Right lobe of liver (tissue), 6 donors: ENCODE measurements around the gene PHF3. TPM values are rescaled to one million over a fixed set of nuclear protein-coding genes. Genes with fewer than 3 reads are reported as not detected.

Experiments
- ATAC-seq, 4 donors: fragments of 200-7000 bp; cut with Tn5 transposase; one replicate each; pipeline ENCODE4 v1.9.1; 2020; ENCODE audit warnings: mild to moderate bottlenecking in 4 of 4, moderate library complexity in 4 of 4
- DNase-seq, 3 donors: peaks; one replicate each; pipeline ENCODE4 v3.0.0-alpha.2; 2020
- H3K27ac ChIP-seq, 3 donors: fragments of 200-600 bp; one replicate each; pipeline ENCODE4 v1.8.0; 2022
- H3K27me3 ChIP-seq, 2 donors: fragments of 200-600 bp; one replicate each; pipeline ENCODE4 v1.8.0; 2022
- H3K36me3 ChIP-seq, 4 donors: fragments of 200-600 bp; sonication (generic) in 1 of 4; one replicate each; pipeline versions ENCODE4 v1.5.1 to v1.8.0; 2017 to 2022; ENCODE audit warnings: control low read depth in 1 of 4
- H3K4me1 ChIP-seq, 4 donors: fragments of 200-600 bp; sonication (generic) in 1 of 4; one replicate each; pipeline versions ENCODE4 v1.5.1 to v1.8.0; 2017 to 2022; ENCODE audit warnings: control low read depth in 1 of 4
- H3K4me3 ChIP-seq, 3 donors: fragments of 200-600 bp; one replicate each; pipeline ENCODE4 v1.8.0; 2022
- H3K9me3 ChIP-seq, 4 donors: fragments of 200-600 bp; sonication (generic) in 1 of 4; one replicate each; pipeline versions ENCODE4 v1.5.1 to v1.8.0; 2017 to 2022; ENCODE audit warnings: control low read depth in 1 of 4
- POLR2A ChIP-seq: fragments of 450-650 bp; IDR thresholded peaks from one replicate; pipeline ENCODE4 v1.6.1; 2017; ENCODE audit warnings: antibody characterized with exemption, mild to moderate bottlenecking
- WGBS: methylation state at CpG from one replicate; pipeline ENCODE4 v1.1.6; 2018; ENCODE audit warnings: low coverage, low lambda C conversion rate; ENCODE audit not compliant: insufficient coverage; ENCODE audit errors: missing lambda C conversion rate; 5-methylcytosine and 5-hydroxymethylcytosine counted together
- intact Hi-C, 2 donors: fragments of 100-400 bp; cut with DNase I; formaldehyde crosslinking; loops; one replicate each; pipeline versions ENCODE4 v1.11.2 to v1.14.1; 2022
- total RNA-seq, 6 experiments: library from RNA; depleted of rRNA in 2 of 6; stranded (reverse); fragments of >200 nt in 2 of 6; fragmentation: NEBNext Ultra II Directional in 3 of 6; extraction: Animal tissue kit (Norgen Biotek cat#: 25700) in 3 of 6; gene quantifications; one replicate each; pipeline versions ENCODE4 v1.1.0 to v1.2.4, GENCODE V29; 2016 to 2023
- TF ChIP-seq, protein P1 (sequence below), 4 donors: fragments of 200-600 bp in 3 of 4; fragments of 450-650 bp in 1 of 4; IDR thresholded peaks; one replicate each; pipeline versions ENCODE4 v1.5.1 to v1.8.0; 2016 to 2022; ENCODE audit warnings: antibody characterized with exemption in 4 of 4, mild to moderate bottlenecking in 2 of 4
- donor health status: DM: no; HTN: yes; CAD: no.
- donor health status: DM: no; HTN: no; CAD: no.
- donor health status: DM: no; HTN: no; CAD: no.
- donor health status: DM: no; HTN: yes; CAD: no.
- donor health status: DM: no; HTN: yes; CAD: no.

Gene PHF3
- total RNA-seq, 6 experiments from 2014 or later = 22.1 to 35.2 (median 31.5) TPM

DNA sequence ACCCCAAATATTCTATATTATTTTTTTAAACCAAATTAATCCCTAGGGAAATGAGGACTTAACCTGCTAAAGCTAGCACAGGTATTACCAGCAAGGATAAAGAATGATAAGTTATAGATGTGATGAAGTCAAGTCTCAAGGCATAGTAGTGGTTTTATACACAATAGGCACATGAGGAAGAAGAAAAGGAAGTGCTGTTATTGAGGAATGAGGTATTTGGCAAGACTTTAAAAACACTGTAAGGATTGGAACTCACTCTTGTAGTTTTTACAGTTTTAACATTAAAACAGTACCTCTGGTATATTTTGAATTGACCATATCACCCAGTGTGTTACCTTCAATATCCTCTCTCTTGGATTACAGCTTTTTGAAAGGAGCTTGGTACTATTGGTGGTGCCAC, 54.6 kb downstream of the PHF3 start:
- ATAC-seq (no peak), DNase-seq (no peak)
- peaks cover 0 to 1% (median 0%) of the 10 kb centered on the region in 4 donors for H3K36me3 ChIP-seq
- H3K27me3 ChIP-seq = no peaks in the 10 kb centered on the region
- TF ChIP-seq, protein P1, sequence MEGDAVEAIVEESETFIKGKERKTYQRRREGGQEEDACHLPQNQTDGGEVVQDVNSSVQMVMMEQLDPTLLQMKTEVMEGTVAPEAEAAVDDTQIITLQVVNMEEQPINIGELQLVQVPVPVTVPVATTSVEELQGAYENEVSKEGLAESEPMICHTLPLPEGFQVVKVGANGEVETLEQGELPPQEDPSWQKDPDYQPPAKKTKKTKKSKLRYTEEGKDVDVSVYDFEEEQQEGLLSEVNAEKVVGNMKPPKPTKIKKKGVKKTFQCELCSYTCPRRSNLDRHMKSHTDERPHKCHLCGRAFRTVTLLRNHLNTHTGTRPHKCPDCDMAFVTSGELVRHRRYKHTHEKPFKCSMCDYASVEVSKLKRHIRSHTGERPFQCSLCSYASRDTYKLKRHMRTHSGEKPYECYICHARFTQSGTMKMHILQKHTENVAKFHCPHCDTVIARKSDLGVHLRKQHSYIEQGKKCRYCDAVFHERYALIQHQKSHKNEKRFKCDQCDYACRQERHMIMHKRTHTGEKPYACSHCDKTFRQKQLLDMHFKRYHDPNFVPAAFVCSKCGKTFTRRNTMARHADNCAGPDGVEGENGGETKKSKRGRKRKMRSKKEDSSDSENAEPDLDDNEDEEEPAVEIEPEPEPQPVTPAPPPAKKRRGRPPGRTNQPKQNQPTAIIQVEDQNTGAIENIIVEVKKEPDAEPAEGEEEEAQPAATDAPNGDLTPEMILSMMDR (IDR thresholded peaks at IDR 0.05) = no peak
- TF ChIP-seq POLR2A = no peak
- H3K9me3 ChIP-seq = no peaks in the 10 kb centered on the region
- intact Hi-C loops = no loop called here
- no peak overlapping the region for H3K4me3 ChIP-seq
- no peaks in the 10 kb centered on the region for H3K4me1 ChIP-seq
- H3K27ac ChIP-seq = no peak overlapping the region

DNA sequence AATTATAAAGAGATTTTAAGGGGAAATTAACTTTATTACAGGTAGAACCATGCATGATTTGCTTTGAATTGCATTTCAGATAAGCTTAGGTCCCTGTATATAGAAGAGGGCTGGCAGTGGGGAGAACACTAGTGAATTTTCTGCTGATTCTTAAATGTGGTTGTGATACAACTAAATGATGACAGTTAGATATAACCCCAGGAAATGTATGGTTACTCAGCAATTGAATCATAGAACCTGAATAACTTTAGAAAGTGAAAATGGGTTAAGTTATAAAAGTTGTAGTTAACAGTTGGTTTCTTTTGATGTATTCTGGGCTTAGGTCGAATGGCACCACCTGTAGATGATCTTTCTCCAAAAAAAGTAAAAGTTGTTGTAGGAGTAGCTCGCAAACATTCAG, 70.1 kb downstream of the PHF3 start:
- H3K4me1 ChIP-seq = peaks cover 0 to 37% (median 3%) of the 10 kb centered on the region in 4 donors
- H3K27me3 ChIP-seq = no peaks in the 10 kb centered on the region
- peaks cover 0 to 29% (median 5%) of the 10 kb centered on the region in 4 donors for H3K36me3 ChIP-seq
- TF ChIP-seq, protein P1 (IDR thresholded peaks at IDR 0.05) = no peak
- TF ChIP-seq POLR2A = no peak
- WGBS = 68% methylated on average over 2 of the region's 2 CpGs
- H3K9me3 ChIP-seq = no peaks in the 10 kb centered on the region
- H3K4me3 ChIP-seq = no peak overlapping the region
- intact Hi-C loops = no loop called here
- ATAC-seq = no peak
- no peak overlapping the region for H3K27ac ChIP-seq
- no peak for DNase-seq

DNA sequence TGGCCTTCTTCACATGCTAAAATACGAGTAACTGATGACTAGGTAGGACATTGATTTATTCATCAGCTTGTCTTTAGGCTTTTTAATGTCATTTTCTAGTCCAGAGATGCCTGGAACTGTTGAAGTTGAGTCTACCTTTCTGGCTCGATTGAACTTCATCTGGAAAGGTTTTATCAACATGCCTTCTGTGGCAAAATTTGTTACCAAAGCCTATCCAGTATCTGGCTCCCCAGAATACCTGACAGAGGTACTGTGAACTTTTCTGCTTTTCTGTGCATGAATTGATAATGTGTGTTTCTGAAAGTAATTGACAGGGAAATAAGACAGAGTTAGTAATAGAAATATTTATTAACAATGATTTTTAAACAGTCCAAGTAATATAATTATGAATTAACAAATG, 71.0 kb downstream of the PHF3 start:
- DNase-seq = no peak
- H3K4me1 ChIP-seq = peaks cover 0 to 37% (median 3%) of the 10 kb centered on the region in 4 donors
- H3K4me3 ChIP-seq = no peak overlapping the region
- intact Hi-C loops = no loop called here
- H3K9me3 ChIP-seq = no peaks in the 10 kb centered on the region
- H3K27me3 ChIP-seq = no peaks in the 10 kb centered on the region
- TF ChIP-seq, protein P1 (IDR thresholded peaks at IDR 0.05) = no peak
- TF ChIP-seq POLR2A = no peak
- peak in 2 of 4 donors; percentile 21 to 55 for ATAC-seq
- H3K36me3 ChIP-seq = peaks cover 0 to 28% (median 8%) of the 10 kb centered on the region in 4 donors
- 22% methylated on average over 2 of the region's 2 CpGs for WGBS
- peak overlapping the region in 1 of 3 donors; percentile 31 for H3K27ac ChIP-seq

DNA sequence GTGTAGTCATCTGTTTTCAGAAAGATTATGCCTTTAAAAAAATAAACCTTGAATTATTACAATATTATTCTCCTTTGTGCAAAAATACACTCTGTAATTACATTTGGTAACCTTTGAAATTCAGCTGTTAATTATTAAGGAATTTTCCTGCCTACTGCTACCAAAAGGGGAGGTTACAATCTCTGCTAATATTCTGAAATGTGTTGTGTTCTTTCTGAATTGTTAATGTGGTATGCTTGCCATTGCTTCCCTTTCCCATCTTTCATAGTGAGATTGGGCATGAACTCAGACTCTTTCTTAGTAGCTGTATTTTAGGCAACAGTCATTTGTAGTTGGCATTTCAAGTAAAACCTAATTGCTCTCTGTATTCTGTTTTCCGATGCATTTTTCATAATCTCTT, 73.0 kb downstream of the PHF3 start:
- DNase-seq = no peak
- Histone ChIP-seq H3K9me3 (no peaks in the 10 kb centered on the region), H3K36me3 (peaks cover 0 to 36% (median 16%) of the 10 kb centered on the region in 4 donors), H3K4me1 (peaks cover 0 to 37% (median 3%) of the 10 kb centered on the region in 4 donors), H3K4me3 (no peak overlapping the region), H3K27me3 (no peaks in the 10 kb centered on the region), H3K27ac (peak overlapping the region in 2 of 3 donors; percentile 7 to 67)
- WGBS = 55% methylated on average over 1 of the region's 1 CpG
- TF ChIP-seq, protein P1 (IDR thresholded peaks at IDR 0.05) = no peak
- no peak for TF ChIP-seq POLR2A
- intact Hi-C loops = no loop called here
- peak; percentile 62 to 70 (median 64) for ATAC-seq

DNA sequence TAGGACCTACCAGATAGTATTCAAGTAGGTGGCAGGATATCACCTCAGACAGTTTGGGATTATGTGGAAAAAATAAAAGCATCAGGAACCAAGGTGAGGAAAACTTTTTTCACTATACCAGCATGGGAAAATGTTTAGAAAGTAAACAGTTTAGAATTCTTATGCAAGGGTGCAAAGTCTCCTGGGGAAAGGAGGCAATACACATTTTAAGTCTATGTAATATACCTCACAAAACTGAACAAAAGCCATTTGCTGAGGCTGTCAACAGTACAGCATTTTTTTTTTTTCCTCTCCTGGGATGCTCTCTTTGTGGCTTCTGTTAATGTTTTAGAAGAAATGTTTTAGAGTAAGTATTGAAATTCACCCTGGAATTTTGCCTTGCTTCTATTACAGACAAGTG, 73.5 kb downstream of the PHF3 start:
- Histone ChIP-seq H3K4me1 (peaks cover 0 to 37% (median 3%) of the 10 kb centered on the region in 4 donors), H3K9me3 (no peaks in the 10 kb centered on the region), H3K4me3 (no peak overlapping the region), H3K27ac (peak overlapping the region in 2 of 3 donors; percentile 7 to 67), H3K27me3 (no peaks in the 10 kb centered on the region), H3K36me3 (peaks cover 0 to 32% (median 16%) of the 10 kb centered on the region in 4 donors)
- TF ChIP-seq POLR2A = no peak
- TF ChIP-seq, protein P1 (IDR thresholded peaks at IDR 0.05) = no peak
- intact Hi-C loops = no loop called here
- peak; percentile 73 to 86 (median 76) for ATAC-seq
- no peak for DNase-seq
